Colonic mucosa (tissue), 4 donors: ENCODE measurements around the gene PRR5. TPM values are rescaled to one million over a fixed set of nuclear protein-coding genes. Genes with fewer than 3 reads are reported as not detected.

ENCODE experiments used
- DNase-seq: peaks from one replicate; pipeline ENCODE4 v3.0.0-alpha.2; 2020
- H3K27ac ChIP-seq: fragments of 200-600 bp; one replicate; pipeline ENCODE4 v1.8.0; 2021
- H3K27me3 ChIP-seq: fragments of 200-600 bp; one replicate; pipeline ENCODE4 v1.8.0; 2021
- H3K36me3 ChIP-seq: fragments of 200-600 bp; one replicate; pipeline ENCODE4 v1.8.0; 2021
- H3K4me1 ChIP-seq: fragments of 200-600 bp; one replicate; pipeline ENCODE4 v1.8.0; 2021; ENCODE audit warnings: mild to moderate bottlenecking
- H3K4me3 ChIP-seq: fragments of 200-600 bp; one replicate; pipeline ENCODE4 v1.8.0; 2021
- H3K9ac ChIP-seq, 2 donors: one replicate each; pipeline ENCODE4 v1.7.0; 2013; ENCODE audit warnings: control low read depth in 2 of 2, low read depth in 2 of 2, low read length in 2 of 2
- H3K9me3 ChIP-seq: fragments of 200-600 bp; one replicate; pipeline ENCODE4 v1.8.0; 2021
- CTCF ChIP-seq: fragments of 200-600 bp; IDR thresholded peaks from one replicate; pipeline ENCODE4 v1.8.0; 2022; ENCODE audit warnings: antibody characterized with exemption, mild to moderate bottlenecking
- intact Hi-C: fragments of 100-400 bp; cut with DNase I; formaldehyde crosslinking; loops from one replicate; pipeline ENCODE4 v1.14.1; 2022
- total RNA-seq, 2 donors: library from RNA; stranded (reverse); fragmentation: NEBNext Ultra II Directional in 1 of 2; extraction: Animal tissue kit (Norgen Biotek cat#: 25700) in 1 of 2; gene quantifications; one replicate each; pipeline ENCODE4 v1.2.1, GENCODE V29; 2021
- donor health status: healthy.
- donor health status: DM: no; HTN: no; CAD: no.
- donor health status: DM: no; HTN: no; CAD: no.

The PRR5 gene
- total RNA-seq, 2 donors from 2014 or later: 21.2 to 45.8 TPM

DNA sequence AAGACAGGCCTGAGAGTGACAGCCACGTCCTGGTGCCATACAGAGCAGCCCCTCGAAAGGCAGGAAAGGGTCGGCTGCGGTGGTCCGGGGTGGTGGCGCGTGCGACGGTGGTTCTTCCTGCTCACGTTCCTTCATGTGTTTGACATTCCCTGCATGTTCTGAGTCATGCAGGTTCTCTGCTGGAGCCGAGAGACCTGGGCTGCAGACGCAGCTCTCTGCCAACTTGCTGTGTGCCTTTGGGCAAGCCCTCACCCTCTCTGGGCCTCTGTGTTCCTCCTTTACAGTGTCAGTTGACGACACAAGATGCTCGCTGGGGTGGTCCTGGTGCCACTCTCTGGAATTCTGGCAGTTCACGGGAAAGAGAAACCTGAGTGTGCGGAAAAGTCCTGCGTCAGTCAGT lies 62.4 kb downstream of the PRR5 start:
- Histone ChIP-seq H3K36me3 (no peaks in the 10 kb centered on the region), H3K9ac (no peak overlapping the region), H3K27ac (no peak overlapping the region), H3K4me1 (no peaks in the 10 kb centered on the region), H3K27me3 (no peaks in the 10 kb centered on the region), H3K9me3 (no peaks in the 10 kb centered on the region), H3K4me3 (no peak overlapping the region)
- no peak for TF ChIP-seq CTCF
- intact Hi-C loops: no loop called here
- no peak for DNase-seq

DNA sequence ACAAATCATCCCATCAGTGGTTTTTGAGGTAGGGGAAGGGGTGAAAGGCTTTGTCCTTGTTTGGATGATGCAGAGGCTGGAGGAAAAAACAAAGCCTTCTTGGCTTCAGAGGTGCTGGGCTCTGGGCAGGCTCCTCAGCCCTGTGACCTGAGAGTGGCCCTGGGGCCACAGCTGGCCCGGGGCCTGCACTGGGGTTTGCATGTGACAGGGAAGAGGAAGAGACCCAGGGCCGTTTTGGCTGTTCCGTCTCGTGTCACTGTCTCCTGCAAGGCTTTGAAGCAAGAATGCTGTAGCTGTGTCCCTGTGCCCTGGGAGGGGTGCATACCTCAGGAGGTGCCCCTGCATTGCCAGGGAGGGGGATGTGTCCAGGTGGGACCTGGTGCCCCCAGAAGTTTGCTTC lies 63.0 kb downstream of the PRR5 start:
- Histone ChIP-seq H3K9ac (no peak overlapping the region), H3K4me3 (no peak overlapping the region), H3K27me3 (no peaks in the 10 kb centered on the region), H3K27ac (no peak overlapping the region), H3K4me1 (no peaks in the 10 kb centered on the region), H3K36me3 (no peaks in the 10 kb centered on the region), H3K9me3 (no peaks in the 10 kb centered on the region)
- intact Hi-C loops: no loop called here
- DNase-seq: no peak
- TF ChIP-seq CTCF: no peak

DNA sequence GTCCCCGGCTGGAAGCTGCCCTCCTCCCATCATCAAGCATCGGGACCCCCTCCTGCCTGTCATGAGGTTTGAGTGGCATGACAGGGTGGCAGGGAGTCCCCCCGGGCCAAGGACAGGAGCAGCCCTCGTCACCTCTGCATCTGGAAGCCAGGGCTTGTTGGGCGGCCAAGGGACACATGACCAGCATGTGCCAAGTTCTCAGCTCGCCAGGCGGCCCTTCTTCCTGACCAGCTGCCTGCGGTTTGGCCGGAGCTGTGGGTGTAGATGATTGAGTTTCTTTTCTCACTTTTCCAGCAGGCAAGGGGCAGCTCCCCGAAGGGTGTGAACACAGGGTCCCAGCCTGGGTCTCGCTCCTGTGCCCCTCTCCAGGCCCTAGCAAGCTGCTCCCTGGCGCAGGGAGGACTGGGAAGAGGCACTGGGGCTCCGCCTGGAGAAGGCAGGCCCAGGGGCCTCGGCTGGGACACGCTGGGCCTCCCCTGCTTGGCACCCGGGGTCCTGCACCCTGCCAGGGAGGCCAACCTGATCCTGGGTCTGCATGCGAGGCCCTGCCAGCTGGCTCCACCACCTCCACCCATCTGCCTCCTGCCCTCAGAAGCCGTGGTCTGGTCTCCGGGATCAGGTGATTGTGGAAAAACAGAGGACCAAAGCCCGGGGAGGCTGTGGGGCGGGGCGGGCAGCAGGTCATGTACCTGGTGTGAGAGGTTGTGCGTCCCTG lies 63.7 kb downstream of the PRR5 start:
- Histone ChIP-seq H3K9ac (no peak overlapping the region), H3K27ac (no peak overlapping the region), H3K27me3 (no peaks in the 10 kb centered on the region), H3K4me3 (no peak overlapping the region), H3K9me3 (no peaks in the 10 kb centered on the region), H3K4me1 (no peaks in the 10 kb centered on the region), H3K36me3 (no peaks in the 10 kb centered on the region)
- TF ChIP-seq CTCF: no peak
- intact Hi-C loops: no loop called here
- no peak for DNase-seq

GRCh38 chr22:44773082-44773481 lies 71.1 kb downstream of the PRR5 start:
- no peak overlapping the region for H3K4me3 ChIP-seq
- intact Hi-C loops: no loop called here

GRCh38 chr22:44775862-44776261 lies 73.9 kb downstream of the PRR5 start:
- H3K9me3 ChIP-seq: no peaks in the 10 kb centered on the region
- DNase-seq: no peak
- intact Hi-C loops: no loop called here
- H3K36me3 ChIP-seq: no peaks in the 10 kb centered on the region
- H3K27me3 ChIP-seq: no peaks in the 10 kb centered on the region
- no peak overlapping the region for H3K4me3 ChIP-seq
- H3K27ac ChIP-seq: no peak overlapping the region
- peak overlapping the region in 1 of 2 donors; percentile 26 for H3K9ac ChIP-seq
- TF ChIP-seq CTCF: no peak
- H3K4me1 ChIP-seq: no peaks in the 10 kb centered on the region

More at GRCh38 chr22:44773082-44773481, 71.1 kb downstream of the PRR5 start:
- Histone ChIP-seq H3K27me3 (no peaks in the 10 kb centered on the region), H3K27ac (peak overlapping the region; percentile 32), H3K9ac (peak overlapping the region in 1 of 2 donors; percentile 34), H3K4me1 (no peaks in the 10 kb centered on the region), H3K9me3 (no peaks in the 10 kb centered on the region), H3K36me3 (no peaks in the 10 kb centered on the region)
- no peak for TF ChIP-seq CTCF
- DNase-seq: no peak
